A549 (cell line): ENCODE results near the gene CELF4. TPM values are rescaled to one million over a fixed set of nuclear protein-coding genes. Genes with fewer than 3 reads are reported as not detected.

ENCODE experiments used
- ATAC-seq, 2 experiments: fragments of 200-7000 bp in 1 of 2; fragments of >200 bp in 1 of 2; cut with Nextera tagmentation in 1 of 2; cut with Tn5 transposase in 1 of 2; 3 replicates each; pipeline versions ENCODE4 v1.8.0 to v1.9.1; 2018 to 2020; ENCODE audit warnings: mild to moderate bottlenecking in 1 of 2, moderate library complexity in 1 of 2
- CTCF ChIA-PET: fragments of 300-600 bp; sonication (Branson Sonifier 250); formaldehyde crosslinking; extraction: SDS; loops from one replicate; lab custom pipeline; 2021; ENCODE audit warnings: antibody characterized with exemption, inconsistent platforms; lab: Yijun Ruan, JAX
- POLR2A ChIA-PET: fragments of 350-600 bp; formaldehyde crosslinking; extraction: SDS; loops from one replicate; lab custom pipeline; 2021; ENCODE audit warnings: antibody characterized with exemption, inconsistent platforms; lab: Yijun Ruan, JAX
- DNase-seq, 2 experiments: peaks; one replicate each; pipeline versions ENCODE4 v3.0.0 to v3.0.0-alpha.2; 2011 to 2016; ENCODE audit warnings: low read depth in 1 of 2, low spot score in 1 of 2
- FAIRE-seq: peaks from 2 replicates; lab custom pipeline; 2011; peaks lifted over from hg19 to GRCh38; lab: Jason Lieb, UNC
- H3K27ac ChIP-seq, 2 experiments: fragments of >200 bp; sonication (Bioruptor Twin); formaldehyde crosslinking; 3 replicates each; pipeline ENCODE4 v1.5.1; 2016 to 2017
- H3K4me1 ChIP-seq: fragments of >200 bp; sonication (Bioruptor Twin); formaldehyde crosslinking; 3 replicates; pipeline ENCODE4 v1.6.1; 2016
- H3K4me2 ChIP-seq: fragments of >200 bp; sonication (Bioruptor Twin); formaldehyde crosslinking; 3 replicates; pipeline ENCODE4 v1.6.1; 2016
- H3K4me3 ChIP-seq: fragments of >200 bp; sonication (Bioruptor Twin); formaldehyde crosslinking; 3 replicates; pipeline ENCODE4 v1.5.1; 2016
- H3K9me3 ChIP-seq: fragments of >200 bp; sonication (Bioruptor Twin); formaldehyde crosslinking; 3 replicates; pipeline ENCODE4 v1.6.1; 2016
- ATOH8 ChIP-seq: fragments of 250-450 bp; sonication (Bioruptor Pico); IDR thresholded peaks from 2 replicates; pipeline ENCODE4 v1.5.0; 2020; ENCODE audit warnings: low read depth, mild to moderate bottlenecking, moderate library complexity
- BHLHE40 ChIP-seq: IDR thresholded peaks from 2 replicates; pipeline ENCODE4 v1.6.1; 2012; ENCODE audit warnings: low read depth, low read length, inconsistent platforms
- CBX2 ChIP-seq: fragments of 200-600 bp; sonication (generic); IDR thresholded peaks from 2 replicates; pipeline ENCODE4 v1.6.1; 2016; ENCODE audit warnings: low read depth, mild to moderate bottlenecking, borderline replicate concordance
- CHD2 ChIP-seq: fragments of 150-350 bp; IDR thresholded peaks from 2 replicates; pipeline ENCODE4 v1.6.1; 2014; ENCODE audit warnings: low read length; ENCODE audit not compliant: partially characterized antibody
- CTCF ChIP-seq: fragments of >200 bp; sonication (Bioruptor Twin); formaldehyde crosslinking; IDR thresholded peaks from 3 replicates; pipeline ENCODE4 v1.5.1; 2016
- EHMT2 ChIP-seq: fragments of 200-600 bp; sonication (generic); IDR thresholded peaks from 2 replicates; pipeline ENCODE4 v1.6.1; 2016; ENCODE audit warnings: antibody characterized with exemption, low read depth, mild to moderate bottlenecking, moderate library complexity
- EP300 ChIP-seq, 2 experiments: fragments of >200 bp; sonication (Bioruptor Twin); formaldehyde crosslinking; IDR thresholded peaks; 2 replicates in 1 of 2; 3 replicates in 1 of 2; pipeline ENCODE4 v1.6.1; 2016 to 2017
- FOSB ChIP-seq: fragments of 250-450 bp; sonication (Bioruptor Pico); IDR thresholded peaks from 2 replicates; pipeline ENCODE4 v1.5.0; 2020; ENCODE audit warnings: mild to moderate bottlenecking, moderate library complexity
- FOXS1 ChIP-seq: fragments of 250-450 bp; sonication (Bioruptor Pico); IDR thresholded peaks from 2 replicates; pipeline ENCODE4 v1.5.0; 2020; ENCODE audit warnings: mild to moderate bottlenecking, moderate library complexity
- GATA3 ChIP-seq: IDR thresholded peaks from 2 replicates; pipeline ENCODE4 v1.6.1; 2012; ENCODE audit warnings: borderline replicate concordance
- HDAC2 ChIP-seq: fragments of 200-600 bp; sonication (generic); IDR thresholded peaks from 2 replicates; pipeline ENCODE4 v1.6.1; 2016
- JUN ChIP-seq, 2 experiments: fragments of >200 bp; sonication (Bioruptor Twin); formaldehyde crosslinking; IDR thresholded peaks; 2 replicates in 1 of 2; 3 replicates in 1 of 2; pipeline ENCODE4 v1.6.1; 2016 to 2017
- KDM1A ChIP-seq: fragments of 200-600 bp; sonication (generic); IDR thresholded peaks from 2 replicates; pipeline ENCODE4 v1.6.1; 2016; ENCODE audit warnings: low read depth, mild to moderate bottlenecking
- MAFK ChIP-seq: fragments of 450-650 bp; IDR thresholded peaks from 2 replicates; pipeline ENCODE4 v1.6.1; 2014; ENCODE audit not compliant: partially characterized antibody
- NPAS2 ChIP-seq: fragments of 250-450 bp; sonication (Bioruptor Pico); IDR thresholded peaks from 2 replicates; pipeline ENCODE4 v1.8.0; 2022; ENCODE audit warnings: mild to moderate bottlenecking, moderate library complexity, borderline replicate concordance
- NR3C1 ChIP-seq: fragments of >200 bp; sonication (Bioruptor Twin); formaldehyde crosslinking; IDR thresholded peaks from 3 replicates; pipeline ENCODE4 v1.6.1; 2017
- POLR2A ChIP-seq: IDR thresholded peaks from 2 replicates; pipeline ENCODE4 v1.6.1; 2012; ENCODE audit warnings: mild to moderate bottlenecking, low read length
- RCOR1 ChIP-seq: fragments of 150-350 bp; IDR thresholded peaks from 2 replicates; pipeline ENCODE4 v1.6.1; 2014; ENCODE audit warnings: antibody characterized with exemption, low read length, low read depth
- RNF2 ChIP-seq: fragments of 200-600 bp; sonication (generic); IDR thresholded peaks from 2 replicates; pipeline ENCODE4 v1.6.1; 2016; ENCODE audit warnings: low read depth, mild to moderate bottlenecking, antibody characterized with exemption, moderate library complexity, borderline replicate concordance
- SMC3 ChIP-seq: fragments of >200 bp; sonication (Bioruptor Twin); formaldehyde crosslinking; IDR thresholded peaks from 3 replicates; pipeline ENCODE4 v1.6.1; 2018; ENCODE audit warnings: inconsistent platforms
- TP53 ChIP-seq: fragments of 250-450 bp; sonication (Bioruptor Pico); IDR thresholded peaks from 2 replicates; pipeline ENCODE4 v1.5.0; 2021; ENCODE audit warnings: mild to moderate bottlenecking, moderate library complexity
- ZC3H11A ChIP-seq: fragments of 450-650 bp; IDR thresholded peaks from 2 replicates; pipeline ENCODE4 v1.6.1; 2014; ENCODE audit warnings: antibody characterized with exemption, mild to moderate bottlenecking
- ZFP36 ChIP-seq: fragments of 450-650 bp; IDR thresholded peaks from 2 replicates; pipeline ENCODE4 v1.6.1; 2014; ENCODE audit warnings: borderline replicate concordance; ENCODE audit not compliant: partially characterized antibody
- ZSCAN20 ChIP-seq: fragments of 250-450 bp; sonication (Bioruptor Pico); IDR thresholded peaks from 2 replicates; pipeline ENCODE4 v1.8.0; 2022; ENCODE audit warnings: mild to moderate bottlenecking, moderate library complexity
- WGBS: methylation state at CpG from one replicate; pipeline ENCODE4 v1.1.6; 2017; ENCODE audit errors: missing lambda C conversion rate; 5-methylcytosine and 5-hydroxymethylcytosine counted together
- polyA plus RNA-seq, 4 experiments: library from polyadenylated mRNA; depleted of rRNA in 3 of 4; stranded (reverse); fragments of >200 nt; fragmentation: RNase III in 1 of 4; extraction: RNeasy Plus Mini Kit Qiagen cat#74134 plus additional on column Dnase treatment in 1 of 4; gene quantifications; 2 replicates in 3 of 4; 3 replicates in 1 of 4; pipeline ENCODE4 v1.2.3, GENCODE V29; 2011 to 2017
- TF ChIP-seq, protein P1 (sequence below): IDR thresholded peaks from 2 replicates; pipeline ENCODE4 v1.6.1; 2012; ENCODE audit warnings: low read depth, borderline replicate concordance
- TF ChIP-seq, protein P2 (sequence below): fragments of 450-650 bp; IDR thresholded peaks from 2 replicates; pipeline ENCODE4 v1.6.1; 2014; ENCODE audit warnings: antibody characterized with exemption
- TF ChIP-seq, protein P3 (sequence below): IDR thresholded peaks from 2 replicates; pipeline ENCODE4 v1.6.1; 2012
- TF ChIP-seq, protein P4 (sequence below): fragments of 250-450 bp; sonication (Bioruptor Pico); IDR thresholded peaks from 2 replicates; pipeline ENCODE4 v1.5.0; 2021; ENCODE audit warnings: mild to moderate bottlenecking, moderate library complexity, borderline replicate concordance

Gene CELF4
- polyA plus RNA-seq, 2 of the 4 experiments (the other 2 are of a cell fraction) = 0.08 TPM; not detected in 1

DNA sequence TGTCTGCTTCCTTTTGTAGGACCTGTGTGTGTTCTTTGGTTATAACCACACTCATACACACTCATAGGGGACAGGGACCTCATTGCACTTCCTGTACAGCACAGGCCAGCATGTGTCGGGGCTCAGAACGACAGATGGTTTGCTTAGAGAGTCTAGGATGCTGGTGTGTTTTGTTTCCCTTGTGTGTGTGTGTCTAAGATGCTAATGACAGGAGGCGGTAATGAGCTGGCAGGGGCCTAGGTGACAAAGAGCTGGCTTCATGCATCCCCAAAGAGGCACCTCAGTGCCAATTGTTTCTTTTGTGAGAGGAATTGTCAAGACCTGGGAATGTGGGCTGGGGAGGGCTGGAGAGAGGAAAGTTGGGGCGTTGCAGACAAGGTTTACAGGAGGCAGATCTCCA lies 66.6 kb downstream of the CELF4 start:
- ChIA-PET CTCF (no interaction called here), POLR2A (no interaction called here)
- no peak for FAIRE-seq
- Histone ChIP-seq H3K27ac (no peak overlapping the region), H3K9me3 (no peaks in the 10 kb centered on the region), H3K4me2 (no peak overlapping the region), H3K4me1 (no peaks in the 10 kb centered on the region), H3K4me3 (no peak overlapping the region)
- no peak for DNase-seq
- WGBS = 19% methylated on average over 4 of the region's 4 CpGs
- no peak for TF ChIP-seq JUN (IDR thresholded peaks at IDR 0.05)
- TF ChIP-seq RCOR1 = no peak
- TF ChIP-seq, protein P1, sequence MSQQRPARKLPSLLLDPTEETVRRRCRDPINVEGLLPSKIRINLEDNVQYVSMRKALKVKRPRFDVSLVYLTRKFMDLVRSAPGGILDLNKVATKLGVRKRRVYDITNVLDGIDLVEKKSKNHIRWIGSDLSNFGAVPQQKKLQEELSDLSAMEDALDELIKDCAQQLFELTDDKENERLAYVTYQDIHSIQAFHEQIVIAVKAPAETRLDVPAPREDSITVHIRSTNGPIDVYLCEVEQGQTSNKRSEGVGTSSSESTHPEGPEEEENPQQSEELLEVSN = no peak
- TF ChIP-seq, protein P2, sequence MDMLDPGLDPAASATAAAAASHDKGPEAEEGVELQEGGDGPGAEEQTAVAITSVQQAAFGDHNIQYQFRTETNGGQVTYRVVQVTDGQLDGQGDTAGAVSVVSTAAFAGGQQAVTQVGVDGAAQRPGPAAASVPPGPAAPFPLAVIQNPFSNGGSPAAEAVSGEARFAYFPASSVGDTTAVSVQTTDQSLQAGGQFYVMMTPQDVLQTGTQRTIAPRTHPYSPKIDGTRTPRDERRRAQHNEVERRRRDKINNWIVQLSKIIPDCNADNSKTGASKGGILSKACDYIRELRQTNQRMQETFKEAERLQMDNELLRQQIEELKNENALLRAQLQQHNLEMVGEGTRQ = no peak
- no peak for TF ChIP-seq CTCF
- no peak for TF ChIP-seq BHLHE40
- TF ChIP-seq FOXS1 (CRISPR knock-in tag) = no peak
- no peak for TF ChIP-seq ZFP36
- no peak for TF ChIP-seq NR3C1
- no peak for TF ChIP-seq SMC3
- no peak for TF ChIP-seq POLR2A
- TF ChIP-seq NPAS2 = no peak
- TF ChIP-seq HDAC2 = no peak
- TF ChIP-seq KDM1A = no peak
- TF ChIP-seq GATA3 = no peak
- TF ChIP-seq TP53 (CRISPR knock-in tag) = no peak
- TF ChIP-seq FOSB = no peak
- TF ChIP-seq ZSCAN20 (CRISPR knock-in tag) = no peak
- TF ChIP-seq EP300 (IDR thresholded peaks at IDR 0.05) = no peak
- no peak for ATAC-seq

- ChIA-PET POLR2A (no interaction called here), CTCF (no interaction called here)
- Histone ChIP-seq H3K4me1 (no peaks in the 10 kb centered on the region), H3K4me3 (no peak overlapping the region), H3K4me2 (no peak overlapping the region)
- whole genome bisulfite sequencing = 25% methylated on average over 1 of the region's 1 CpG
- DNase-seq = no peak
- TF ChIP-seq HDAC2 (no peak), CBX2 (no peak), ATOH8 (CRISPR knock-in tag) (no peak), CHD2 (no peak), NR3C1 (no peak), EHMT2 (no peak), RCOR1 (no peak), ZC3H11A (no peak), RNF2 (no peak), MAFK (no peak)
- TF ChIP-seq, protein P3, sequence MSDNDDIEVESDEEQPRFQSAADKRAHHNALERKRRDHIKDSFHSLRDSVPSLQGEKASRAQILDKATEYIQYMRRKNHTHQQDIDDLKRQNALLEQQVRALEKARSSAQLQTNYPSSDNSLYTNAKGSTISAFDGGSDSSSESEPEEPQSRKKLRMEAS = no peak
- TF ChIP-seq, protein P4, sequence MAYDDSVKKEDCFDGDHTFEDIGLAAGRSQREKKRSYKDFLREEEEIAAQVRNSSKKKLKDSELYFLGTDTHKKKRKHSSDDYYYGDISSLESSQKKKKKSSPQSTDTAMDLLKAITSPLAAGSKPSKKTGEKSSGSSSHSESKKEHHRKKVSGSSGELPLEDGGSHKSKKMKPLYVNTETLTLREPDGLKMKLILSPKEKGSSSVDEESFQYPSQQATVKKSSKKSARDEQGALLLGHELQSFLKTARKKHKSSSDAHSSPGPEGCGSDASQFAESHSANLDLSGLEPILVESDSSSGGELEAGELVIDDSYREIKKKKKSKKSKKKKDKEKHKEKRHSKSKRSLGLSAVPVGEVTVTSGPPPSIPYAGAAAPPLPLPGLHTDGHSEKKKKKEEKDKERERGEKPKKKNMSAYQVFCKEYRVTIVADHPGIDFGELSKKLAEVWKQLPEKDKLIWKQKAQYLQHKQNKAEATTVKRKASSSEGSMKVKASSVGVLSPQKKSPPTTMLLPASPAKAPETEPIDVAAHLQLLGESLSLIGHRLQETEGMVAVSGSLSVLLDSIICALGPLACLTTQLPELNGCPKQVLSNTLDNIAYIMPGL (CRISPR knock-in tag) = no peak
- TF ChIP-seq, all 56 proteins: peak for 0
- H3K9me3 ChIP-seq = no peaks in the 10 kb centered on the region
- no peak overlapping the region for H3K27ac ChIP-seq
- ATAC-seq = no peak
- FAIRE-seq = no peak
These were observed 67.6 kb downstream of the CELF4 start for GRCh38 chr18:37497853-37498518.
